Measurements from ENCODE around the gene DYNC1LI2. TPM values are rescaled to one million over a fixed set of nuclear protein-coding genes. Genes with fewer than 3 reads are reported as not detected.

Gene DYNC1LI2
- total RNA-seq, 4 donors from 2014 or later: 167 to 337 (median 206) TPM

- Histone ChIP-seq H3K36me3 (no peaks in the 10 kb centered on the region), H3K27ac (no peak overlapping the region), H3K4me1 (no peaks in the 10 kb centered on the region), H3K4me3 (no peak overlapping the region), H3K9me3 (no peaks in the 10 kb centered on the region), H3K27me3 (no peaks in the 10 kb centered on the region)
- no peak for DNase-seq
- TF ChIP-seq POLR2A (IDR thresholded peaks at IDR 0.05): no peak
- TF ChIP-seq CTCF (IDR thresholded peaks at IDR 0.05): no peak
These were observed 35.1 kb upstream of the DYNC1LI2 start for GRCh38 chr16:66786551-66786950.

DNA sequence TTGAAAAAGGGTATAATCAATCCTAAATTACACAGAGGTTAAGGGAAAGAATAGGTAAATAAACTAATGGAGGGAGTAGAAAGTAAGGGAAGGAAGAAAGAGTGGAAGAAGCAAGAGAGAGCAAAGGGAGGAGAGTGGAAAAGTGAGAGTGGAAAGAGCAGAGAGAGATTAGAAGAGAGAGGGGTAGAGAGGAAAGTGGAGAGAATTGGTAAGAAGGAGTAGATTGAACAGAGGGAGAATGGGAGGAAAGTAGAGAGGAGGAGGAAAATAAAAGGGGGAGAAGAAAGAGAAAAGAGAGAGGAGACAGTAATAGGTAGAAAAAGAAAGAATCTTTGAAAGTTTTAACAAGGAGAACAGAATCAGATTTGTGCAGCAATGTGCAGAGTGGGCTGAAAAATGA, 25.0 kb upstream of the DYNC1LI2 start:
- H3K36me3 ChIP-seq: no peaks in the 10 kb centered on the region
- H3K27me3 ChIP-seq: no peaks in the 10 kb centered on the region
- TF ChIP-seq POLR2A (IDR thresholded peaks at IDR 0.05) (no peak), CTCF (IDR thresholded peaks at IDR 0.05) (no peak)
- no peak for DNase-seq
- H3K27ac ChIP-seq: no peak overlapping the region
- H3K9me3 ChIP-seq: no peaks in the 10 kb centered on the region
- no peak overlapping the region for H3K4me3 ChIP-seq
- no peaks in the 10 kb centered on the region for H3K4me1 ChIP-seq

GRCh38 chr16:66774981-66775380, 23.6 kb upstream of the DYNC1LI2 start:
- Histone ChIP-seq H3K36me3 (no peaks in the 10 kb centered on the region), H3K4me1 (no peaks in the 10 kb centered on the region), H3K27ac (no peak overlapping the region)

DNA sequence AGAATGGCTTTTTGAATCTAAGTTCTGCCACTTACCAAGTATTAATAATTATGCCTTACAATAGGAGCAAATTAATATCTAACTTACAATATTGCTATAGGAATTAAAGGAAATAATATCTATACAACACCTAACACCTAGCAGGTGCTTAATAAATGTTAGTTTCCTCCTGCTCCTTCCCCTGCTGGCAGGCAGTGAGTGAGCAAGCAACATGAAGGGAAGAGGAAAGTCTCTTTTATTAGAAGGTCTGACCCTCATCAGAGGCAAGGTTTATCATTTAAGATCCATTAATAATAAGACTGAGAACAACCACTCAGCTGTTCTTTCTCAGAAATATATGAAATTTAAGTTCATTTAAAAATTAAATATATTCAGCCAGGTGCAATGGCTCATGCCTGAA, 6.7 kb upstream of the DYNC1LI2 start:
- Histone ChIP-seq H3K27me3 (no peaks in the 10 kb centered on the region), H3K27ac (no peak overlapping the region), H3K36me3 (no peaks in the 10 kb centered on the region), H3K9me3 (no peaks in the 10 kb centered on the region), H3K4me3 (no peak overlapping the region), H3K4me1 (no peaks in the 10 kb centered on the region)
- DNase-seq: no peak
- no peak for TF ChIP-seq CTCF (IDR thresholded peaks at IDR 0.05)
- no peak for TF ChIP-seq POLR2A (IDR thresholded peaks at IDR 0.05)

More at GRCh38 chr16:66774981-66775380, 23.6 kb upstream of the DYNC1LI2 start:
- H3K27me3 ChIP-seq: no peaks in the 10 kb centered on the region
- no peaks in the 10 kb centered on the region for H3K9me3 ChIP-seq
- H3K4me3 ChIP-seq: no peak overlapping the region
- no peak for TF ChIP-seq CTCF (IDR thresholded peaks at IDR 0.05)
- no peak for TF ChIP-seq POLR2A (IDR thresholded peaks at IDR 0.05)
- no peak for DNase-seq

DNA sequence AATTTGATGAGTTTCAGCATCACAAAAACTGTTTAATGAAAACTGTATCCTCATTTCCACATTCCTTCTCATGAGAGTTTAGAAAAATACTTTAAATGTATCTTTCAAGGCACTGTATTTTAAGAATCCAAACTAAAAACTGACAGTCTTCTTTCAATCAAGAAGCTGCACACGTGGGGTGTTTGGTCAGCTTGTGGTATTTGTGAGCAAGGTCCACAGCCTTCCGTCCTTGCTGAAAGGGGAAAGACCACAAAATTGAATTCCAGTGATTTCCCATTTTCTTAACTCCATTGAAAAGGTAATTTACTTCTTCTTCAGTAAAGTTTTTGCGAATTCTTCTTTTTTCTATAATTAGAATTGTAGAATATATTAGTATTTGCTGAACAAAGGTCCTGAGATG, 3.4 kb upstream of the DYNC1LI2 start:
- no peaks in the 10 kb centered on the region for H3K36me3 ChIP-seq
- H3K27me3 ChIP-seq: no peaks in the 10 kb centered on the region
- no peak overlapping the region for H3K4me3 ChIP-seq
- H3K4me1 ChIP-seq: peaks cover 0 to 11% (median 5%) of the 10 kb centered on the region in 4 donors
- H3K27ac ChIP-seq: no peak overlapping the region
- no peak for DNase-seq
- no peaks in the 10 kb centered on the region for H3K9me3 ChIP-seq
- TF ChIP-seq CTCF (IDR thresholded peaks at IDR 0.05) (no peak), POLR2A (IDR thresholded peaks at IDR 0.05) (no peak)

- DNase-seq: no peak
- H3K36me3 ChIP-seq: peaks cover 0 to under 1% (median 0%) of the 10 kb centered on the region in 3 donors
- H3K4me1 ChIP-seq: peaks cover 0 to 17% (median 7%) of the 10 kb centered on the region in 4 donors
- no peaks in the 10 kb centered on the region for H3K9me3 ChIP-seq
- no peak for TF ChIP-seq CTCF (IDR thresholded peaks at IDR 0.05)
- TF ChIP-seq POLR2A (IDR thresholded peaks at IDR 0.05): no peak
- no peak overlapping the region for H3K4me3 ChIP-seq
- H3K27ac ChIP-seq: no peak overlapping the region
- no peaks in the 10 kb centered on the region for H3K27me3 ChIP-seq
These were observed 2.8 kb upstream of the DYNC1LI2 start for GRCh38 chr16:66754211-66754610.
